IPS-15b (cell line): Measurements from ENCODE around the gene WDR91.

ENCODE experiments used
- H3K27me3 ChIP-seq: one replicate; pipeline ENCODE4 v1.6.1; 2013; ENCODE audit warnings: low read length; ENCODE audit not compliant: control insufficient read depth, insufficient read depth
- H3K36me3 ChIP-seq: one replicate; pipeline ENCODE4 v1.6.1; 2013; ENCODE audit warnings: low read length; ENCODE audit not compliant: control insufficient read depth, insufficient read depth
- H3K4me1 ChIP-seq: one replicate; pipeline ENCODE4 v1.6.1; 2013; ENCODE audit warnings: mild to moderate bottlenecking, low read length; ENCODE audit not compliant: control insufficient read depth, insufficient read depth
- H3K4me3 ChIP-seq: one replicate; pipeline ENCODE4 v1.5.1; 2013; ENCODE audit warnings: low read depth, low read length
- H3K9ac ChIP-seq: one replicate; pipeline ENCODE4 v1.6.1; 2013; ENCODE audit warnings: low read depth, mild to moderate bottlenecking, low read length
- H3K9me3 ChIP-seq: one replicate; pipeline ENCODE4 v1.6.1; 2013; ENCODE audit warnings: mild to moderate bottlenecking, low read length; ENCODE audit not compliant: control insufficient read depth, insufficient read depth

The WDR91 gene

GRCh38 chr7:135206941-135207391 lies 4.4 kb downstream of the WDR91 start:
- Histone ChIP-seq H3K4me3 (no peak overlapping the region), H3K4me1 (no peaks in the 10 kb centered on the region), H3K27me3 (peaks cover 8% of the 10 kb centered on the region)

GRCh38 chr7:135205850-135206249 lies 5.5 kb downstream of the WDR91 start:
- peaks cover 2% of the 10 kb centered on the region for H3K36me3 ChIP-seq

More at GRCh38 chr7:135206941-135207391, 4.4 kb downstream of the WDR91 start:
- Histone ChIP-seq H3K9me3 (no peaks in the 10 kb centered on the region), H3K9ac (no peak overlapping the region), H3K36me3 (peaks cover 2% of the 10 kb centered on the region)

GRCh38 chr7:135204876-135205275 lies 6.5 kb downstream of the WDR91 start:
- no peak overlapping the region for H3K9ac ChIP-seq
- peaks cover 2% of the 10 kb centered on the region for H3K4me1 ChIP-seq
- no peak overlapping the region for H3K4me3 ChIP-seq

More at GRCh38 chr7:135205850-135206249, 5.5 kb downstream of the WDR91 start:
- H3K4me1 ChIP-seq, result no peaks in the 10 kb centered on the region
- peaks cover 7% of the 10 kb centered on the region for H3K27me3 ChIP-seq
- no peak overlapping the region for H3K4me3 ChIP-seq
- H3K9me3 ChIP-seq, result no peaks in the 10 kb centered on the region
- no peak overlapping the region for H3K9ac ChIP-seq

GRCh38 chr7:135204341-135204749 lies 7.0 kb downstream of the WDR91 start:
- no peak overlapping the region for H3K9ac ChIP-seq
- H3K36me3 ChIP-seq, result peaks cover 4% of the 10 kb centered on the region
- peaks cover 2% of the 10 kb centered on the region for H3K4me1 ChIP-seq
- no peak overlapping the region for H3K4me3 ChIP-seq
- H3K27me3 ChIP-seq, result no peaks in the 10 kb centered on the region
- H3K9me3 ChIP-seq, result no peaks in the 10 kb centered on the region

More at GRCh38 chr7:135204876-135205275, 6.5 kb downstream of the WDR91 start:
- Histone ChIP-seq H3K36me3 (peaks cover 2% of the 10 kb centered on the region), H3K9me3 (no peaks in the 10 kb centered on the region), H3K27me3 (no peaks in the 10 kb centered on the region)

GRCh38 chr7:135201350-135201749 lies 10.0 kb downstream of the WDR91 start:
- Histone ChIP-seq H3K4me1 (peaks cover 2% of the 10 kb centered on the region), H3K4me3 (no peak overlapping the region), H3K9ac (no peak overlapping the region), H3K9me3 (no peaks in the 10 kb centered on the region), H3K27me3 (no peaks in the 10 kb centered on the region), H3K36me3 (peaks cover 7% of the 10 kb centered on the region)

- Histone ChIP-seq H3K36me3 (peaks cover 10% of the 10 kb centered on the region), H3K9ac (no peak overlapping the region), H3K4me1 (peaks cover 2% of the 10 kb centered on the region), H3K4me3 (no peak overlapping the region), H3K27me3 (no peaks in the 10 kb centered on the region), H3K9me3 (no peaks in the 10 kb centered on the region)
These were observed 10.4 kb downstream of the WDR91 start for GRCh38 chr7:135200821-135201331.

- no peaks in the 10 kb centered on the region for H3K9me3 ChIP-seq
- H3K9ac ChIP-seq, result no peak overlapping the region
- H3K27me3 ChIP-seq, result no peaks in the 10 kb centered on the region
- no peak overlapping the region for H3K4me3 ChIP-seq
- H3K36me3 ChIP-seq, result peaks cover 15% of the 10 kb centered on the region
- H3K4me1 ChIP-seq, result peaks cover 2% of the 10 kb centered on the region
These were observed 11.9 kb downstream of the WDR91 start for GRCh38 chr7:135199439-135199838.

- H3K9ac ChIP-seq, result no peak overlapping the region
- H3K9me3 ChIP-seq, result no peaks in the 10 kb centered on the region
These were observed 13.2 kb downstream of the WDR91 start for GRCh38 chr7:135197906-135198655.

GRCh38 chr7:135197343-135197742 lies 14.0 kb downstream of the WDR91 start:
- H3K27me3 ChIP-seq, result no peaks in the 10 kb centered on the region
- no peaks in the 10 kb centered on the region for H3K9me3 ChIP-seq
- peaks cover 20% of the 10 kb centered on the region for H3K36me3 ChIP-seq
- H3K4me1 ChIP-seq, result peaks cover 2% of the 10 kb centered on the region
- H3K4me3 ChIP-seq, result no peak overlapping the region
- H3K9ac ChIP-seq, result no peak overlapping the region

More at GRCh38 chr7:135197906-135198655, 13.2 kb downstream of the WDR91 start:
- Histone ChIP-seq H3K27me3 (no peaks in the 10 kb centered on the region), H3K4me3 (no peak overlapping the region), H3K4me1 (peaks cover 2% of the 10 kb centered on the region), H3K36me3 (peaks cover 20% of the 10 kb centered on the region)

- Histone ChIP-seq H3K36me3 (peaks cover 20% of the 10 kb centered on the region), H3K4me1 (peaks cover 2% of the 10 kb centered on the region), H3K9ac (no peak overlapping the region), H3K9me3 (no peaks in the 10 kb centered on the region), H3K4me3 (no peak overlapping the region), H3K27me3 (no peaks in the 10 kb centered on the region)
These were observed 15.2 kb downstream of the WDR91 start for GRCh38 chr7:135195968-135196629.

GRCh38 chr7:135195156-135195555 lies 16.2 kb downstream of the WDR91 start:
- Histone ChIP-seq H3K36me3 (peaks cover 20% of the 10 kb centered on the region), H3K27me3 (no peaks in the 10 kb centered on the region), H3K4me1 (peaks cover 2% of the 10 kb centered on the region), H3K9me3 (no peaks in the 10 kb centered on the region), H3K9ac (no peak overlapping the region), H3K4me3 (no peak overlapping the region)
